CD4-positive, alpha-beta T cell treated with Interleukin-15 for 4 hours (primary cell): ENCODE measurements around the gene DHX16.
"Not testable (repeated sequence)": the region's sequence is repeated elsewhere in the genome, so short reads cannot be mapped to it uniquely, and the experiment has no call there.

Source experiments
- DNase-seq: peaks from one replicate; pipeline ENCODE4 v3.0.0-alpha.2; 2020; ENCODE audit warnings: low spot score

DHX16 gene

DNA sequence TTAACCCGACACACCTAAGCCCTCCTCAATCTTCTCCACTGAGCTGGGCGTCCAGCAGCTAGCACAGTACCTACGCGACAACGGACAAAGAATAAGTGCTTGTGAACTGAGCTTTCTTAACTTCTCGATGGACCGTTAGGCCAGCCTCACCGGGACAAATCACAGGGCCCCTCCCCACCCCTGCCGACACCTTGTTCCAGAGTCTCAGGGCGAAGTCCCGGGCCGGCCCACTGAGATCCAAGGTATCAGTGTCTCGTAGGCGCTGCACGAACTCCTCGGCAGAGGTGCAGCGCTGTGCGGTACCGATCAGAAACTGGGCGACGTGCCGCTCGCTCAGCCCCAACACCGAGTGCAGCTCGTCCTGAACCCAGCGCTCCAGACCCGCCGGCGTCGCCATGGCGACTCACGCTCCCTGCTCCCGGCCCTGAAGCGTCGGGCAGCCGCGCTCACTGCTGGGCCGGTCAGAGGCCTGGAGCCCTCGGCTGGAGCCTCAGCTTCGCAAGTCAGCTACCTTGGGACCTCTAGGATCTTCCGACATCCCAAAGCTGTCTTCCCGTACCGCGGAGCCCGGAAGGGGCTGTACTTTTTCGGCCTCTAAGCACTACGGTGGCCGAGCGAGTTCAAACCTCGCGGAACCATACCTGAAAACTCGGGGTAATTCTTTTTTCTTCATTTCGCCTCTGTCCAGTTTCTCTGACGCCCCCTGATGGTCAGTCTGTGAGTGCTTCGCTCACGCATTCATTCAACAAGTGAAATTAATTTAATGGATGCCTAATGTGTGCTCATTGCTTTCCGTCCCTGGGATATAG, at the start of gene DHX16:
TSS of gene DHX16 (minus strand) at position 562 of the 809 bp plus-strand sequence. CDS start at position 397, 165 bp downstream.
- peak; percentile 96 for DNase-seq

DNA sequence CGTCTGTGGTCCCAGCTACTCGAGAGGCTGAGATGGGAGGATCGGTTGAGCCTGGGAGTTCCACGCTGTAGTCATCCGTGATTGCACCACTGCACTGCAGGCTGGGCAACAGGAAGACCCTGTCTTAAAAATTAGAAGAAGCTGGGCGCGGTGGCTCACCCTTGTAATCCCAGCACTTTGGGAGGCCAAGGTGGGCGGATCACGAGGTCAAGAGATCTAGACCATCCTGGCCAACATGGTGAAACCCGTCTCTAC, 49.1 kb upstream of the DHX16 start:
- DNase-seq: not testable (repeated sequence)

DNA sequence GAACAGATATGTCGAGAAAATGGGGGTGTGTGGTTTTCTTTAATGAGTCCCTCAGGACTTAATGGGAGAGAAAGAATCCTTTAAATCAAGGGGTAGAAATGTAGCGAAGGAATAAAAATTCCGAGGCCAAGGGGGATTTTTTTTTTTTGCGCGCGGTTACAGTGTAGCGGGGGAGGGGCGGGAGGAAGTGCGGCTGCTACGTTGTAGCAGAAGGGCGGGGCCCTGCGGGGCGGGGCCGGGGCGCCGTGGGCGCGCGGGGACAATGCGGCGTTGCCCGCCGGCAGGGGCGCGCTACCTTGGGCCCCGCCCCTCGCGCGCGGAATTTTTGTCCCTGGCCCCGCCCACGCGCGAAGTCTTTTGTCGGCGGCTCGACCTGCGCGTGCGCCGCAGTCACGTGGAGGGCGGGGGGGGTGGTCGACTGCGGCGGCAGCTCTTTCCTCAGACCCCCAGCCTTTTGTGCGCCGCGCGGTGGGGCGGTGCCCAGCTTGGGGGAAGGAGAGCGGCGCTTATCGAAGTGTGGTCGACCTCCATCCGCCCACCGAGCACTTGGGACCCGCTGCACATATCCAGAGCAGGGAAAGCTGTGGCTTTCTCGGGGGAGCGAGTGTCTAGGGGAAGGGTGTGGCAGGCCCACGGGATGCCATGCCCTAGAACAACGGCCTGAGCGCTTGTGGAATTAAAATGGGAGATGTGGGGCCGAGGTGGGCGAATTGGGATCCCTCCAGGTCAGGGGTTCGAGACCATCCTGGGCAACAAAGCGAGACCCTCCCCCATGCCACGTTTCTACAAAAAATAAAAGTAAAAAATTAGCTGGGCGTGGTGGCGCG, 48.6 kb upstream of the DHX16 start:
- DNase-seq: peak; percentile 95

DNA sequence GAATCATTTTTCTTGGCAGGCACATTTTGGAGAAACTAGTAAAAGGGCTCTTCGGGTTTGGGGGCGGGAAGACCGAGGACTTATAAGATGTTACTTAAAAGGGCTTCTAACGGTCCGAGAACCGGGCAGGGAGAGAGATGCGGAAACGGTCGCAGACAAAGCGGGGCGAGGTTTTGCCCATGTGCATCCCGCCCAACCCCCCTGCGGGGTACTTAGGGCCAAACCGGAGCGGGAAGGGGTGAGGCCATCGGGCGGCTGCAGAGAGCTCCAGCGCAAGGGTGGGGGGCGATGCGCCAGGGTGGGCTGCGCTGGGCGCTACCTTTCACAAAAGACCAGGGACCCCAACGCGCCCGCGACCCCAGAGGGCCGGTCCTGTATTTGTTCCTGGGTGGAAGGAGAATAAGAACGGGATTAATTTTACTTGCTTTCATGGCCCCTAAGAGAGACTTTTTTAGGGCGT, 48.0 kb upstream of the DHX16 start:
- peak; percentile 45 for DNase-seq

DNA sequence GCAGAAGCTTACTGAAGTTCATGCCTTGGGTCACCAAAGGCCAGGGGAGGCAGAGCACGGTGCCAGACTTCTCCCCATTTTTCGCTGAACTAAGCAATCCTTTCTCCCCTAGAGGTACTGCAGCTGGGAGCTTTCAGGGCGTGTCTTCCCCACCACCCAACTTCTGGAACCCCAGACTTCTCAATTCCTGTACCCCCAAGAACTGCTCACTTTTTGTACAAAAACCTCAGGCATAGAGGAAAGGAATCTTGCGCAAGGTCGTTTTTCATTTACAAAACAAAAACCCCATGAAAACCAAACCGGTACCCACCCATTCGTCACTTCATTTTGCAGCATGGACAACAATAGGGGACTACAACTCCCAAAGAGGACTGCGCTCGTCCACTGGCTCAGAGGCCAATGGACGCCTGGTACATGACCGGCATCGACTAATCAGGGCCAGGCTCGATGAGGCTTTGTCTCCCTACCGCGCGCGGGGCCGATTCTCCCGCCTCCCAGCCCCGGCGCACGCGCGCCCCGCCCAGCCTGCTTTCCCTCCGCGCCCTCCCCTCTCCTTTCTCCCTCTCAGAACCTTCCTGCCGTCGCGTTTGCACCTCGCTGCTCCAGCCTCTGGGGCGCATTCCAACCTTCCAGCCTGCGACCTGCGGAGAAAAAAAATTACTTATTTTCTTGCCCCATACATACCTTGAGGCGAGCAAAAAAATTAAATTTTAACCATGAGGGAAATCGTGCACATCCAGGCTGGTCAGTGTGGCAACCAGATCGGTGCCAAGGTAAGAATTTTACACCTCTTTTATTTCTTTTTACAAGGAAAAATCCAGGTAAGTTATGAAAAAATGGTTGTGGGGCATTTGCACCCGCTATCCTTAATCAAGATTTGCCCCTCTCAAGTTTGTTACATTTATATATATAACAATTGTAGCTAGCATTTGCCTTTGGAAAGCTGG, 47.3 kb upstream of the DHX16 start, which contains the start of gene TUBB:
TSS of gene TUBB (plus strand) at position 562 of the 947 bp plus-strand sequence. CDS start at position 717, 155 bp downstream.
- peak; percentile 96 for DNase-seq

DNA sequence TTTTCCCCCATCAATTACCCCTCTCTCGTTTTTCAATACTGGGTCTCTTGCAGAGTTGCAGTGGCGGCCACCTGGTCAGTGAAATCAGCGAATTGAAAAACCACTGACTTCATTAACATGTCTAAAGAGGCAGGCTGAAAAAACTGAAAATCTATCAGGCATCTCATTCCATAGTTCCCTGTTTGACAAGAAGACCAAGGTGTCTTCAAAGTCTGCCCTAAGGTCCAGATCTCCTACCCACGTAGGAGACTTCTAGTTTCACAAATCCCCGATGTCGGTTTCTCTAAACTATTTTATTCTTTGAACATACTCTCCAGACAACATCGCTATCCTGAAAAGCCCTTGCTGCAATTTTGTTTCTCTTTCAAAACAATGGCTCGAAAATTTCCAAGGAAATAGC, 46.5 kb upstream of the DHX16 start:
- no peak for DNase-seq

DNA sequence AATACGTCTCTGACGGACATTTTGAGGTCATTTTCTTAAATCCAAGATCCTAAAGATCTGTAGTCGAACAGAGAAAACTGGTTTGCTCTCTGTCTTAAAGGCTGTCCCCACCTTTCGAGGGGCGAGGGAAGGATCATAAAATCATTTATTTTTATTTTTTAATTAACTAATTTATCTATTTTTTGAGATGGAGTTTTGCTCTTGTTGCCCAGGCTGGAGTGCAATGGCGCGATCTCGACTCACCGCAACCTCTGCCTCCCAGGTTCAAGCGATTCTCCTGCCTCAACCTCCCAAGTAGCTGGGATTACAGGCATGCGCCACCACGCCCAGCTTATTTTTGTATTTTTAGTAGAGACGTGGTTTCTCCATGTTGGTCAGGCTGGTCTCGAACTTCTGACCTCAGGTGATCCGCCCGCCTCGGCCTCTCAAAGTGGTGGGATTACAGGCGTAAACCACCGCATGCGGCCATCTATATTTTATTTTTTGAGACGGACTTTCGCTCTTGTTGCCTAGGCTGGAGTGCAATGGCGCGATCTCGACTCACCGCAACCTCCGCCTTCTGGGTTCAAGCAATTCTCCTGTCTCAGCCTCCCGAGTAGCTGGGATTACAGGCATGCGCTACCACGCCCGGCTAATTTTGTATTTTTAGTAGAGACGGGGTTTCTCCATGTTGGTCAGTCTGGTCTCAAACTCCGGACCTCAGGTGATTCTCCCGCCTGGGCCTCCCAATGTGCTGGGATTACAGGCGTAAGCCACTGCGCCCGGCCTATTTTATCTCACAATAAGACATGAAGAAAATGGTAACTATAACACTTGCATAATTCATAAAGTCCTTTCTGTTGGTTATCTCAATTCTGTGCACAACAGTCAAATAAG, 45.3 kb upstream of the DHX16 start:
- DNase-seq: not testable (repeated sequence)

DNA sequence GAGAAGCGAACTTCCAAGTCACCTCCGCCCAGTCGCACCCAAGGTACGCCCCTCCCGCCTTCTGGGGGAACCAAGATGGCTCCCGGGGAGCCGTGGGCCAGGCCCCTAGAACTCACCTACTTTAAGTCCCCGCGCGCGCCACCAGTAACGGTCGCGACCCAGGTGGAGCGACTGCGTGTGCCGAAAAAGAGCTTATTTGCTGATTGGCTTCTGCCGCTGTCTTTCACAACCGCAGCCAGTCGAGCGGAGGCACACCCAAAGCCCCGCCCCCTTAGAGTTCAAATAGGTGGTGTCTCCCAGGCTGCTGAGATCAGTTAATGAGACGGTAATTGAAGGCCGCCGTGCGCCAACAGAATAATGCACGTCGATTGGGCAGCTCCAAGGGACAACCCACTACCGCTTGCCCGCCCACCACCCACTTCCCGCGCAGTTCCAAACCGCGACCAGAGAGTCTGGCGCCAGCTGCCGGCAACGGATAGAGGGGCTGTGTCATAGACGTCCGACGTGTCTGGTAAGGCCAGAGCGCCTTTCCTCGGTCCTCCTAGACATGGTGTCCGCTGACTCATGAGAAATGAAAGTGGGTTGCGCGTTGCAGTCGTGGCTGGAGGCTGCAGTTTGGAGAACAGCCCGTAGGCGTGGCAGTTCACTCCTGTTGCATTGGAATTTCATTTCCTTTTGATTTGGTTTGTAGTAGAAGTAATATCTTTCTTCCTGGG, 44.5 kb upstream of the DHX16 start, which contains the start of gene MDC1:
TSS of gene MDC1 (minus strand) at position 153 of the 716 bp plus-strand sequence. CDS start 2,106 bp downstream, outside the sequence.
- peak; percentile 100 for DNase-seq

DNA sequence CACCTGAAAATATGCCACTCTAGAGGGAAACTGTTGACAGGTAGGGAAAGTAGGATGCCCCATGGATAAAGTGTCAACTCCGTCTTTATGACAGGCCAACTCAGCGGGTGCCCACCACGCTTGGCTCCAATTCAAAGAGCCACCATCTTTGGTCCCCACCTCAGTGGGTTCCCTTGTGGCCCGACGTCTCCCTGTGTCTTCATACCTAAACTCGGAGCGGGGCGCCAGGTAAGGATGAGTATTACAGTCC, 44.0 kb upstream of the DHX16 start:
- DNase-seq: no peak

DNA sequence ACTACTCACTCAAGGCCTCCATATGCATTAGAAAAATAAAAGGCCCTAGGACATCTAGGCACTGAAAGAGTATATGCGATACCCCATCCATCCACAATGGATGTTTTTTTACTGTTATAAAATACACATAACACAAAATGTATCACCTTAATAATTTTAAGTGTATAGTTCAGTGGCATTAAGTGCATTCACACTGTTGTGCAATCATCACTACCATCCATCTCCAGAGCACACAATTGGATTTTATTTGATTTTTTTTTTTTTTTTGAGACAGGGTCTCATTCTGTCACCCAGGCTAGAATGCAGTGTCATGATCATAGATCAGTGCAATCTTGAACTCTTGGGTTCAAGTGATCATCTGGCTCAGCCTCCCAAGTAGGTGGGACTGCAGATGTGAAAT, 41.5 kb upstream of the DHX16 start:
- DNase-seq: no peak

DNA sequence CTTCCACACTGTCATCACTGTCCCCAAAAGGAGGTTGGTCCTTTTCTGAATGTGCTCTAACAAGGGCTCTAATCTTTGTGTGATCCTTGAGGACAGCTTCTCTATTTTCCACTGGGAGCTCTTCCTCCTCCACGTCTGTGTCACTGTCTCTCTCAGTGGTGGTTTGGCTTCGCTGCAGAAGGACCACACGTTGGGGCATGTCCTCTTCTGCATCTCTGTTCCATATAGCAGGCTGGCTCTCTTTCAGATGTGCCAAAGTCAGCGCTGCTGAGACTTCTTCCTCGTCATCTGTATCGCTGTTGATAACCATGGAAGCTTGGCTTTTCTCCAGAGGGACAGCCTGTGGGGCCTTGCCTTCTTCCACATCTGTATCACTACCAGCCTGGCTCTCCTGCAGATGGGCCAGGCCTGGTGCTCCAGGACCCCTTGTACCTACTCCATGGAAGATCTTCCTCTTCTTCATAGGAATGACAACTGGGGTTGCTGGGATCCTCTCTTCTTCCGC, 39.7 kb upstream of the DHX16 start:
- DNase-seq: no peak

DNA sequence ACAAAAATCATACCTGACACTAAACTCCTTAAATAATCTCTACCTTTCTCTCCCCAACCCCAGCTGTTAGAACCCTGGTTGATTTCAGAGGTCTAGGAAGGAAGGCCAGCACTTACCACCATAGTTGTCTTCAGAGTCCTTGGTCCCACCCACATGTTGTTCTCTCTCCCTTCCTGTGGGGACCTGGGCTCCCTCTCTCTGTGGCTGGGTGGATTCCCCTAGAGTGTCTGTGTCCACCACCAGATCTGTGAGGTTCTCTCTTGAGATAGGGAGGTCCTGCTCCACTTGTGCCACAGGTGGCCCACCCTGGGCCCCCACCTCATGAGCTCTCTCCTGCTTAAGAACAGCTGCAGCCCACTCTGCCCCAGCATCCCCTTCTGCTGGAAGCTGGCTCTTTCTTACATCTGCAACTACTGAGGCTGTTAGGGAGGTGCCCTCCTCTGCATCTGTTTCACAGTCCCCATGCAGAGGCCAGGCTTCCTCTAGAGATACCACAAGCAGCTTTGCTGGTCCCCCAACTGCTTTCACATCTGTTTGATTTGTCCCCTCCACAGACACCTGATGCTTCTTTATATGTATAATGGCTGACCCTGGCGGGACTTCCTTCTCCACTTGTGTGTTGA, 39.1 kb upstream of the DHX16 start:
- DNase-seq: no peak

DNA sequence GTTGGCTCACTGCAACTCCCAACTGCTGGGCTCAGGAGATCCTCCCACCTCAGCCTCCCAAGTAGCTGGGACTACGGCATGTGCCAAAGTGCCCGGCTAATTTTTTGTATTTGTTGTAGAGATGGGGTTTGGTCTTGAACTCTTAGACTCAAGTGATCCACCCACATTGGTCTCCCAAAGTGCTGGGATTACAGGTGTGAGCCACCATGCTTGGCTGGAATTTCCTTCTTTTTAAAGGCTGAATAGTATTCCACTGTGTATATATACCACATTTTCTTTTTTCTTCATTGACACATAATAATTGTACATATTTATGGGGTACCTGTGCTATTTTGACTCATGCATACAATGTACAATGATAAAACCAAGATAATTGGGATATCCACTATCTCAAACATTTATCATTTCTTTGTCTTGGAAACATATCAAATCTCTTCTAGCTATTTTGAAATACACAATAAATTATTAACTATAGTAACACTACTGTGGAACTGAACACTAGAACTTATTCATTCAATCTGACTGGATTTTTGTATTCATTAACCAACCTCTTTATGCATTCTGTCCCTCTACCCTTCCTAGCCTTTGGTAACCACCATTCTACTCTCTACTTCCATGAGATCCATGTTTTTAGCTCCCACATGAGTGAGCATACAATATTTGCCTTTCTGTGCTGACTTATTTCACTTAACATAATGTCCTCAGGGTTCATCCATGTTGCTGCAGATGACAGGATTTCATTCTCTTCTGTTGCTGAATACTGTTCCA, 36.5 kb upstream of the DHX16 start:
- no peak for DNase-seq

DNA sequence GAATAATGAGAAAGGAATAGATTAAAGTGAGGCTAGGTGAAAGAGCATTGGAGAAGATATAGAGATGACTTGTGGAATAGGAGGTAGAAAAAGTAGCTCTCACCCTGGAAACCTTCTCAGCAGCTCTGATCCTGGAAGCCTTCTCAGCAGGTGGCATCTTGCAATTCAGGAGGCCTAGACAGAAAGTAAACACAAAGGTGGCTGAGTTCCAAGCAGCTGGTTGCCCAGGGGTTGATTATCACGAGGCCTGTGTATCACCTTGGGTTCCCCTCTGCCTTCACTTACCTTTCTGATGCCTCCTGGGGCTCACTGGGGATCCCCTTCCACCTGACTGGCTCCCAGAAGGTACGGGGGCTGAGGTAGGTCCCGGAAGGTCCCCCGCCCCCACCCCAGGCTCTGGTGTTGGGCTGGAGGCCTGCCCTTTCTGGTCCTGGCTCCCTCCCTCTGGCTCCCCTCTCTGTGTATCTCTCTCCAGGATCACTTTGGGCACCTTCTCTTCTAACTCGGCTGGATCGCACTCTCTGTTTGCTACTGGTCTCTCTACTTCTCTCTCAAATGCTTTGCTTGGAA, 34.6 kb upstream of the DHX16 start:
- DNase-seq: no peak

DNA sequence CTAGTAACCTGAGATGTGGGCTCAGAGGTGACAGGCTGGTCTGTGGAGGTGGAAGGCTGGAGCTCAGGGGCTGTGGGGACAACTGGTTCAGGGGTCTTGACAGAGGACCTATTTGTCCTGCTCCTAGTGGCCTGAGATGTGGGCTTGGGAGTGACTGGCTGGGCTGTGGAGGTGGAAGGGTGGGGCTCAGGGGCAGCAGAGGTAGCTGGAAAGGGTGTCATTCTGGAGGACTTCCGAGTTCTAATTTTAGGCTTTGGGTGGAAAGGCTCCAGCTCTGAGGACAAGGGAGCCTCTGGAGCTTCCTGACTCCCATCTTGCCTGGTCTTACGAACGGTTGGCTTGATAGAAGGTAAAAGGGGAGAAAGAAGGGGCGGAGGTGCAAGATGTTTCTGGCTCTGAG, 32.8 kb upstream of the DHX16 start:
- DNase-seq: no peak

DNA sequence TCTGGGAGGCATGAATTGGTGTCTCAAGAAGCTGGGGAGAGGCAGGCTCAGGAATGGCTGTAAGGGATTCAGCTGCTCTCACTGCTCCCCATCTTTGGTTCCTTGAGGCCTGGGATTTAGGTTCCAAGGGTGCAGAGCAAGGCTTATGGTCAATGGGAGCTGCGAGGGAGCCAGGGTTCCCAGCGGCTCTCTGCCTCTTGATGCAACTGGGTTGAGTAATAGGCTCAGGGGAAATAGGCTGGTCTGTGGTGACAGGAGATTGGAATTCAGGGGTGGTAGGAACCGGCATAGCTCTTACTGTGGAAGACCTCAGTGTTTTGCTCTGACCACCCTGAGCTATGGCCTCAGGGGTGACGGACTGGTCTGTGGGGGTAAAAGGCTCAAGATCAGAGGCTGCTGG, 31.0 kb upstream of the DHX16 start:
- DNase-seq: no peak

DNA sequence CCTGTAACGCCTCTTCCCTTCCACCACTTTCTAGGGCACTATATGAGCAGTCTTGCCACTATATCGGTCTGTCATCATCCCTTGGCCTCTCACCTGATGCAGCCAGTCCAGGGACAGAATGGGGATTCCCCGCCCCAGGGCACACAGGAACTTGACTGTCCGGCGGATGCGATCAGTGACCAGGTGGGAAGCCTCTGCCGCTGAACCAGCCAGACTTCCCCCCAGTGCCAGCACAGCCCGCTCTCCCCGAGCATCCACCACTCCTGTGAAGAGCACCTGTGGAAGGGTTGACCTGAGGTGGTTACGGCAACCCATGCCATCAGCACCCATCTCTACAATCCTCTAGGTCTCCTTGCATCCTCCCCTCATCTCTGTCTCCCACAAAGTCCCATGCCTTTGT, 30.2 kb upstream of the DHX16 start:
- DNase-seq: no peak

DNA sequence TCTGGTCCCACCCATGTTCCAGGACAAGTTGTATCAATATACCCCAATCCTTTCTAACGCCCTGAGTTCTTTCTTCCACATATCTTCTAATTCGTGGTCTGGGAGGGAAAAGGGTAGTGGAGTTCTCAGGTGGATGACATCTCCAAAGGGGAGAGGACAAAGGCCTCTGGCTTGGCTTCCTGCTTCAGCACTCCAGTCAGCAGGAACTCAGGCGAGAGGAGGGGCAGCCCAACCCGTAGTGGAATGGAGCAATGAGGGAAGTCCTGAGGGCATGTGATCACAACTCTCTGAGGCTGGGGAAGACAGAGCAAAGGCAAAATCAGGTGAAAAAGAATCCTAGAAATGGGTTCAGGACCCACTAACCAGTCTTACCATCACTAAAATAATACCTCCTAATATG, 27.5 kb upstream of the DHX16 start:
- no peak for DNase-seq

DNA sequence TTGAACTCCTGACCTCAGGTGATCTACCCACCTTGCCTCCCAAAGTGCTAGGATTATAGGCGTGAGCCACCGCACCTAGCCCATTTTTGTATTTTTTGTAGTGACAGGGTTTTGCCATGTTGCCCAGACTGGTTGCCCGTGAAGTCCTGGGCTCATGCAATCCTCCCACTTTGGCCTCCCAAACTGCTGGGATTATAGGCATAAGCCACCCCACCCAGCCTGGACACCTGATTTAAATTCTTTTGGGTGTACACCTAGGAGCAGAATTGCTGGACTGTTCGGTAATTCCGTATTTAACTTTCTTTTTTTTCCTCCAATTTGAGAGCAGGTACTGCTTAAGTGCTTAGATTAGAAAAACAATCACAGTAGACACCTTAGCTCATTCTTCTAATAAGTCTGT, 23.6 kb upstream of the DHX16 start:
- no peak for DNase-seq
